Kidney (tissue), 14 donors: ENCODE data around the gene TLE3. TPM values are rescaled to one million over a fixed set of nuclear protein-coding genes. Genes with fewer than 3 reads are reported as not detected.
A peak's percentile ranks its signal among the peaks of the same experiment; 100 is the strongest.

Experiments used
- DNase-seq, 5 donors: peaks; one replicate each; pipeline ENCODE4 v3.0.0-alpha.2; 2013 to 2020
- FAIRE-seq: peaks from 2 replicates; lab custom pipeline; 2012; peaks lifted over from hg19 to GRCh38; lab: Jason Lieb, UNC
- H3K27ac ChIP-seq, 2 donors: one replicate each; pipeline ENCODE4 v1.7.0; 2013; ENCODE audit warnings: low read depth in 2 of 2, low read length in 2 of 2, inconsistent platforms in 1 of 2
- H3K27me3 ChIP-seq: one replicate; pipeline ENCODE4 v1.7.1; 2013; ENCODE audit warnings: low read length, inconsistent platforms; ENCODE audit not compliant: control insufficient read depth, insufficient read depth
- H3K36me3 ChIP-seq, 3 donors: one replicate each; pipeline versions ENCODE4 v1.7.0 to v1.7.1; 2013; ENCODE audit warnings: low read length in 3 of 3, control low read depth in 1 of 3, inconsistent platforms in 1 of 3; ENCODE audit not compliant: insufficient read depth in 3 of 3, control insufficient read depth in 2 of 3
- H3K4me1 ChIP-seq, 3 donors: one replicate each; pipeline versions ENCODE4 v1.7.0 to v1.7.1; 2013; ENCODE audit warnings: low read length in 3 of 3, inconsistent platforms in 1 of 3, low read depth in 1 of 3; ENCODE audit not compliant: control insufficient read depth in 2 of 3, insufficient read depth in 2 of 3
- H3K4me3 ChIP-seq, 3 donors: one replicate each; pipeline versions ENCODE4 v1.7.0 to v1.8.1; 2013; ENCODE audit warnings: low read length in 3 of 3, control low read depth in 1 of 3, inconsistent platforms in 1 of 3
- H3K9ac ChIP-seq, 3 donors: one replicate each; pipeline versions ENCODE4 v1.7.0 to v1.7.1; 2013; ENCODE audit warnings: low read length in 3 of 3, control low read depth in 1 of 3, inconsistent platforms in 1 of 3
- H3K9me3 ChIP-seq, 3 donors: one replicate each; pipeline versions ENCODE4 v1.7.0 to v1.7.1; 2013; ENCODE audit warnings: low read length in 3 of 3, control low read depth in 1 of 3, inconsistent platforms in 1 of 3; ENCODE audit not compliant: control insufficient read depth in 2 of 3, insufficient read depth in 1 of 3
- intact Hi-C: fragments of 100-400 bp; cut with DNase I; formaldehyde crosslinking; loops from one replicate; pipeline ENCODE4 v1.11.1; 2022
- polyA plus RNA-seq: library from polyadenylated mRNA; stranded (reverse); fragments of 350-450 nt; fragmentation: Illumina TruSeq; extraction: RNeasy Lipid Tissue Mini Kit (QIAGEN cat#74804); gene quantifications from one replicate; pipeline ENCODE4 v1.2.3, GENCODE V29; 2014; ENCODE audit warnings: low read depth, low replicate concordance; ENCODE audit not compliant: insufficient read depth
- total RNA-seq: library from RNA; stranded (reverse); fragmentation: NEBNext Ultra II Directional; extraction: Animal tissue kit (Norgen Biotek cat#: 25700); gene quantifications from one replicate; pipeline ENCODE4 v1.2.1, GENCODE V29; 2021
- TF ChIP-seq, protein P1 (sequence below): IDR thresholded peaks from 3 replicates; pipeline ENCODE4 v1.5.1; 2012; ENCODE audit warnings: mild to moderate bottlenecking, moderate library complexity, borderline replicate concordance; ENCODE audit not compliant: insufficient read depth; ENCODE audit errors: extremely low read depth
- donor health status: control.
- donor health status: control.
- donor health status: control.
- donor health status: control.
- donor health status: control.
- donor health status: DM: yes; HTN: yes; CAD: no.
- donor health status: Normal renal cell carcinoma (clear cell type).

TLE3 gene
- total and polyA plus RNA-seq, 2 donors from 2014 or later: 10.3 to 71.7 TPM

GRCh38 chr15:70102827-70103226 lies 5.1 kb upstream of the TLE3 start:
- Histone ChIP-seq H3K4me3 (no peak overlapping the region), H3K9me3 (no peaks in the 10 kb centered on the region), H3K27ac (no peak overlapping the region), H3K4me1 (peaks cover 0 to 20% (median 13%) of the 10 kb centered on the region in 3 donors), H3K9ac (no peak overlapping the region), H3K36me3 (no peaks in the 10 kb centered on the region), H3K27me3 (no peaks in the 10 kb centered on the region)
- no peak for DNase-seq
- FAIRE-seq: no peak
- intact Hi-C loops: no loop called here
- TF ChIP-seq, protein P1, sequence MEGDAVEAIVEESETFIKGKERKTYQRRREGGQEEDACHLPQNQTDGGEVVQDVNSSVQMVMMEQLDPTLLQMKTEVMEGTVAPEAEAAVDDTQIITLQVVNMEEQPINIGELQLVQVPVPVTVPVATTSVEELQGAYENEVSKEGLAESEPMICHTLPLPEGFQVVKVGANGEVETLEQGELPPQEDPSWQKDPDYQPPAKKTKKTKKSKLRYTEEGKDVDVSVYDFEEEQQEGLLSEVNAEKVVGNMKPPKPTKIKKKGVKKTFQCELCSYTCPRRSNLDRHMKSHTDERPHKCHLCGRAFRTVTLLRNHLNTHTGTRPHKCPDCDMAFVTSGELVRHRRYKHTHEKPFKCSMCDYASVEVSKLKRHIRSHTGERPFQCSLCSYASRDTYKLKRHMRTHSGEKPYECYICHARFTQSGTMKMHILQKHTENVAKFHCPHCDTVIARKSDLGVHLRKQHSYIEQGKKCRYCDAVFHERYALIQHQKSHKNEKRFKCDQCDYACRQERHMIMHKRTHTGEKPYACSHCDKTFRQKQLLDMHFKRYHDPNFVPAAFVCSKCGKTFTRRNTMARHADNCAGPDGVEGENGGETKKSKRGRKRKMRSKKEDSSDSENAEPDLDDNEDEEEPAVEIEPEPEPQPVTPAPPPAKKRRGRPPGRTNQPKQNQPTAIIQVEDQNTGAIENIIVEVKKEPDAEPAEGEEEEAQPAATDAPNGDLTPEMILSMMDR: no peak

DNA sequence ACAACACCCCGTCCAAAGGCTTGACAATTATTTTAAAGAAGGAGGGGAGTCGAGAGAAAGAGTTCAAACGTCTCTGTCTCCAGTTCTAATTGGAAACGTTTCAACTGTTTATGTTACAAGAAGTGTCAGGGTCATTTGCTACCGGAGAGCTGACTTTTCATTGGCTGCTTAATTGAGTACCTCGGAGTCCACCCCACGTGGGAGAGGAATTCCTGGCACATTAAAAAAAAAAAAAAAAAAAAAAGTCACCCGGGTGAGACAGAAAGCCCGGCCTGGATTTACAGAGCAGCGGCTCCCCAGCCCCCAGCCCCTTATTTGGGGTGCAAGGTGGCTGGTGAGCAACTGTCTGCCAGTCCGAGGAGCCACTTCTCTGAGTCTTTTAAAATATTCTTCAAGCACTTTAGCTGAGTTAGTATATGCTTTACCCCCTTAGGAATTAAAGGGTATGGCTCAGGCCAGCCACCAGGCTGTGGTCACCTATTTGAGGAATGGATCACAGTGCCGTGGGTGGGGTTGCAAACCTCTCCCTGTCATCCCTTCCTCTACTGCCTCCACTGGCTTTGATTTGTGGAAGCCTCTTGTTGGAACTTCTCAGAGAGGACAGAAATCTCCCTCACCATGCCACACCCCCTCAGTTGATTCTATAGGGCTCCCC lies 3.9 kb upstream of the TLE3 start:
- Histone ChIP-seq H3K4me1 (peaks cover 0 to 20% (median 13%) of the 10 kb centered on the region in 3 donors), H3K9ac (no peak overlapping the region), H3K36me3 (no peaks in the 10 kb centered on the region), H3K9me3 (no peaks in the 10 kb centered on the region), H3K27me3 (no peaks in the 10 kb centered on the region), H3K27ac (peak overlapping the region; percentile 45 to 55), H3K4me3 (peak overlapping the region in 2 of 3 donors; percentile 19 to 46)
- peak in 4 of 5 donors; percentile 90 to 99 (median 96) for DNase-seq
- intact Hi-C loops: no loop called here
- TF ChIP-seq, protein P1: no peak
- FAIRE-seq: peak; percentile 83

- Histone ChIP-seq H3K4me3 (peak overlapping the region in 2 of 3 donors; percentile 36 to 46), H3K9ac (peak overlapping the region in 2 of 3 donors; percentile 55), H3K9me3 (no peaks in the 10 kb centered on the region), H3K27me3 (no peaks in the 10 kb centered on the region), H3K27ac (peak overlapping the region; percentile 45 to 55), H3K36me3 (no peaks in the 10 kb centered on the region), H3K4me1 (peaks cover 0 to 20% (median 13%) of the 10 kb centered on the region in 3 donors)
- DNase-seq (peak; percentile 77 to 90 (median 82)), FAIRE-seq (no peak)
- TF ChIP-seq, protein P1: peak; percentile 6
- intact Hi-C loops: no loop called here
Observed at GRCh38 chr15:70100474-70101341, 3.0 kb upstream of the TLE3 start.
